ENCODE results near the gene NDUFAF8.
"Not testable (repeated sequence)": the region's sequence is repeated elsewhere in the genome, so short reads cannot be mapped to it uniquely, and the experiment has no call there.

NDUFAF8 gene

DNA sequence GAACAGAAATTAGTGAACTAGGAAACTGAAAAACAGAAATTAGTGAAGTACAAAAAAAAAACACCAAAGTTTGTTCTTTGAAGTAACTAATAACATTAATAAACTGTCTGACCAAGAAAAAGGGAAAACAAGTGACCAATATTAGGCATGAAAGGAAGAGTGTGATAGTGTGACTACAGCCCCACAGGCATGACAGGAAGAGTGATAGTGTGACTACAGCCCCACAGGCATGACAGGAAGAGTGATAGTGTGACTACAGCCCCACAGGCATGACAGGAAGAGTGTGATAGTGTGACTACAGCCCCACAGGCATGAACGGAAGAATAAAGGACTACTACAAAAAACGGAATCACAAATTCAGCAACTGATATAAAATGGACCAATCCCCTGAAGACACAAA lies 11.5 kb upstream of the NDUFAF8 start:
- DNase-seq = not testable (repeated sequence)

DNA sequence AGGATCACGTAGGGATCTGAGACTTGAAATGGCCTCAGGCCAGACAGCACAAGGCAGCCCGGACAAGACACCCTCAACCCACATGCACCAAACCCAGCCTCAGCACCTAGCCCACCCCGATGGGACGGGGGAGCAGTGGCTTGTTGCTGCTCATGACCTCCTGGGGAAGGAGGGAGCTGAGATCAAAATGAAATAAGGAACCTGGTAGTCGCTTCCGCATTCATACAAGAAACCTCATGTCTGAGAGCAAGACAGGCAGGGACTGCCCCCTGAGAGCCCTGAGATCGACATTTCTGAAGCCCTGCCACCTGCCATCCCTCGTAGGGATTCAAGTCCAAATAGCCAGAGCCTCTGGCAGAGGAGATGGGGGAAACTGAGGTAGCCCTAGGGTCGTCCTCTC lies 10.7 kb upstream of the NDUFAF8 start:
- DNase-seq = no peak

DNA sequence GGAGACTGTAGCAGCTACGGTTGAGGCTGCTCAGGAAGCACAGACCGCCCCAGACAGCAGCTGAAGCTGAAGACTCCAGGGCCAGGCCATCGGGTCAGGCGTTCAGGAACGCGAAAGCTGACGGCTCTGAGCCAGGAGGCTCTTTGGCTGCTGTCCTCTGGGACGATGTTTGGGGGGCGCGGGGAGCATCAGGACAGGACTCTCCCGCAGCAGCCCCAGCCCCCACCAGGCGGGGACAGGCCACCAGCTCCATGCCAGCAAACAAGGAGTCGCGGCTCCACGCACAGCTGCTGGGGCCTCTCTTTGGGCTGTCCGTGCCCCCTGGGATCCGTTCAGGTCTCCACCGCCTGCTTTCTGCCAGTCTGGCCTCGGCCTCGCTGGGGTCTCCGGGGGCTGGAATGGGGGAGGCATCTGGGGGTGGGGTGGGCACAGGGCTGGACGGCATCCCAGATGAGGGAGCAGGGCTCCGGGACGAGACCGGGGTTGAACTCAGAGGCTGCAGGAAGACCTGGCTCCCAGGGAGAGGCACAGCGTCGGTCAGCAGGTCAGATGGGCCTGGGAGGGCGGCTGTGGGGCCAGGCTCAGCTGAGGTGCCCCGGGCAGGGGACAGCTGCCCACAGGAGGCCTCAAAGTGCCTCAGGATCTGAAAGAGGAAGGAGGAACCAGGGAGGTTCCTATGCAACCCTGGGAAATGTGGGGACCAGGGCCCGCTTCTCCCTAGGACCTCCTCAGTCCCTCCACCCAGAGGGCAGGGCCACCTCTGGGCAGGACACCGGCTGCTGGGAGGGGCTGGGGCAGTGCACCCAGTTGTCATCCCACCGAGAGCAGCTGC lies 10.1 kb upstream of the NDUFAF8 start:
- DNase-seq = no peak

DNA sequence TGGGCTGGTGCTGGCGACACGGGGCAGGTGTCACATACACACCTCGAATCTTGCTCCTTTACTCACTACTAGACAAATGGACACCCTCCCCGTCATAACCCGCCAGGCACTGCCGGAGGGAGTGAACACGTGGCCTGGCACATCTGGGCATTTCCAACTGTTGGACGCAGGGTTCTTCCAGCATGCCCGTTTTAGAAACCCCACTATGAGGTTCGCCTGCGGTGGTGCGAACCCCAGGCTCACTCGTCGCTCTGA lies 9.5 kb upstream of the NDUFAF8 start:
- DNase-seq = no peak

DNA sequence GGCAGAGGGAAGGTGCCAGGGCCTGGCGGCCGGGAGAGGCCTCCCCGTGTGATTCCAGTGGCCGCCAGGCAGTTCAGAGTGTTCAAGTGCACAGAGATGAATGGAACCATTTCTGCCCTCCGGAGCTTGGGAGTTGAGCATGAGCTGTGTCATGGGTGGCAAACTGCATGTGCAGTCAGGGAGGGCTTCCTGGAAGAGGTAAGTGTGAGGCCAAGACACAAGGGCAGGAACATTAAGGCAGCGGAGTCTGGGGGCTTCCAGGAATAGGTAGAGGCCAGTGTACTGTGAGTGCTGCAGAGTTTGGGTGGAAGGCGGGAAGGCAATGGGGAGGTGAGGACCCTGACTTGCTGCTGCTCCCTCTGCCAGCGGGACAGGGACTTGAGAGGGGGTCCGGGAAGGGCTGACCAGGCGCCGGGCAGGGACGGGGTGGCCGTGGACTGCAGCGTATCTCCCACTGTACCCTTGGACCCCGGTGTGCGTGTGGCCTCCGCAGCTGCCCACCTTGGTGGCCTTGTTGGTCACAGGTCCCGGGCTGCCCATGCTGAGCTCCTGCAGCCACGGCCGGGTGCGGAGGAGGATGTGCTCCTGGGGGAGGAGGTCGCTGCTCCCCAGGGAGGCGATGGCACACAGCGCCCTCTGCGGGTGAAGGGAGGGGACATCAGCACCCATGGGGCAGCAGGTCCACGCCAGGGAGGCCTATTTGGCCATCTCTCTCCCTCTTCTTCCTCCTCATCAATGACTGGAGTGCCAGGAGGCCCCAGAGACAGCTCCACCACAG lies 8.9 kb upstream of the NDUFAF8 start:
- DNase-seq = no peak

DNA sequence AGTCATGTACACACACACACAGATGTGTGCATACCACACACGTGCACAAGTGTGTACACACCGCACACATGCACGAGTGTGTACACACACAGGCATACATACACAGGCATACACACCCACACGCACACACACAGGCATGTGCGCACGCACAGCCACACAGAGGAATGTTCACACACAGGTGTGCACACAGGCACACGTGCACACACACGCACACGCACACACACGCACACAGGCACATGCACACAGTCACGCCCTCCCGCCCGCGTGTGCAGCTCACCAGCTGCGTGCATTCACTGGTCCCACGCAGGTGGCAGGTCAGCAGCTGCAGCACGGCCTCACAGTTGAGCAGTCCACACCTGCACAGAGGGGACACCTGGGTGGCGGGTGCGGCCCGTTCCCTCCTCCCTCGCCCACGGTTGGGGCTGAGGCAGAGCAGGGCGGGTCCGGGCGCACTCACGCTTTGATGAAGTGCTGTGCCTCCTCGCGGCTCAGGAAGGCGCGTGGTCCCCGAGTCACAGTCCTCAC lies 7.9 kb upstream of the NDUFAF8 start:
- DNase-seq = no peak

DNA sequence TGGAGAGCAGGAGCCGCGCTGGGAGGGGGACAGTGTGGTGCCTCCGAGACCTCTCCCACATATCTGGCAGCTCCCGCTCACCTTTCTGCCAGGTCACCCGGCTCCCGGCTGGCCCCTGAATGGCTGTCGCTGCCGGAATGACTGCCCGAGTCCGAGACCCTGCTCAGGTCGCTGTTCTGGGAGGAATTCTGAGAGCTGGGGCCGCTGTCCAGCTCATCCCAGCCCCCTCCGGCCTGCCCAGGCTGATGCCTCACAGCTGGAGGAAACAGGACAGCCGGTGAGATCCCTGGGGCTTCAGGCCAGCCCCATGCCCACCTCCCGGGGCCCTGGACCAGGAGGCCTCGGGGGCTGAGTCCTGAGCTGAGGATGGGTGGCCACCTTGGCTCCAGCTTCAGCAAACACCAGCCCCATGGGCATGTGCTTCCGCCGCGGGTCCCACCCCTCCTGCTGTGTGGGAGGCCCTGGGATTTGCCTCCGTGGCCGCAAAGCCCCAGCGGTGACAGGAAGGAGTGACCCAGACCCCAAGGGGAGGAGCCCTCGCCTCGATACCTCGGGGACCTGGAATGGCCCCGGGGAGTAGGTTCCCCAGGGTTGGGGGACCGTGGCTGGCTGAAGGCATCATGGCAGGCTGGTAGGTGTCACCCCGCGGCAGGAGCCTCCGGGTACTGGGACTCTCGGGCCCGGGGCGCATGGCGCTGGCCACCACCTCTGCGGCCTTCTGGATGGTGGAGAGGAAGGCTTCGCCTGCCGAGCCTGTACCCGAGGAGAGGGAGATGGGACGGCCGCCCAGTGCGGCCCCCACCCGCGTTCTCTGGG lies 7.1 kb upstream of the NDUFAF8 start:
- DNase-seq = no peak

DNA sequence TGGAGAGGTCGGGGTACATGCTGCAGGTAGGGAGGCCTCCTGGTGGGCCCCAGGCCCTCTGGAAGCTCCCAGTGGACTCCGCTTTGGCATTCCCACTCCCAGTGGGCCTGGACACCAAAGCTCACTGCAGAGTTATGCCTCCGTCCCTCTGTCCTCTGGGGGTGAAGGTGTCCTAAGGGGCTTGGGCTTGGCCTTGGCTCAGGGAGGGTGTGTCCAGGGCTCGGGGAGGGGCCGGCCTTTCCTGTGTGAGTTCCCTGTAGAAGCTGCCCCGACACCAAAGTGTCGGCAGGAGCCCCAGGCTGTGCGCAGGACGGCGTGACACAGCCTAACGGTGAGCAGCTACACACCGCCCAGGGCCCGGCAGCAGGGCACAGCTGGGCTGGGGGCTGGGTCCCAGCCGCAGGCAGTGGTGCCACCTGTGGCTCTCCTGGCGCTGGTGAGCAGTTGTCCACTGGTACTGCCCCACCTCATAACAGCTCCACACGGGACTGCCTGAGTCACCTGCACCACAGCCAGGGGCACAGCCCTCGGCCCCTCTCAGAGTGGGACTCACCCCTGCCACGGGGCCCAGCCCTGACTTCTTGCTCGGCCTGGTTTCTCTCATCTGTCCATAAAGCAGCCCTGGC lies 6.4 kb upstream of the NDUFAF8 start:
- no peak for DNase-seq

DNA sequence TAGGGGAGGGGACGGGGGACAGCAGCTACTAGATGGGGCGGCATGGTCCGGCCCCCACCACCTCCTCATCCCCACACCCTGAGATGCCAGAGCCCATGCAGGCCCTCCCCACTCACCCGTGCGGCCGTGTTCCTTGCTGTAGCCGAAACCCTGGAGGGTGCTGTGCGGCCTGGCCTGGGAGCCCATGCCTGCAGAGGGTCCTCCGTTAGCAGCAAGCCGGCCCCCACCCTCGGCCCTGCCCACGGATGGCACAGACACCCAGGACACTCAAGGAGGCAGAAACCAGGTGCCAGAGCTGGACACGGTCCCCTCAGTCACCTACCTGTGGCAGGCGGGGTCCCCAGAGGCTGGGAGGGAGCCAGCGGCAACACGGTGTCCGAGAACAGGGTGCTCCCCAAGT lies 5.8 kb upstream of the NDUFAF8 start:
- no peak for DNase-seq

DNA sequence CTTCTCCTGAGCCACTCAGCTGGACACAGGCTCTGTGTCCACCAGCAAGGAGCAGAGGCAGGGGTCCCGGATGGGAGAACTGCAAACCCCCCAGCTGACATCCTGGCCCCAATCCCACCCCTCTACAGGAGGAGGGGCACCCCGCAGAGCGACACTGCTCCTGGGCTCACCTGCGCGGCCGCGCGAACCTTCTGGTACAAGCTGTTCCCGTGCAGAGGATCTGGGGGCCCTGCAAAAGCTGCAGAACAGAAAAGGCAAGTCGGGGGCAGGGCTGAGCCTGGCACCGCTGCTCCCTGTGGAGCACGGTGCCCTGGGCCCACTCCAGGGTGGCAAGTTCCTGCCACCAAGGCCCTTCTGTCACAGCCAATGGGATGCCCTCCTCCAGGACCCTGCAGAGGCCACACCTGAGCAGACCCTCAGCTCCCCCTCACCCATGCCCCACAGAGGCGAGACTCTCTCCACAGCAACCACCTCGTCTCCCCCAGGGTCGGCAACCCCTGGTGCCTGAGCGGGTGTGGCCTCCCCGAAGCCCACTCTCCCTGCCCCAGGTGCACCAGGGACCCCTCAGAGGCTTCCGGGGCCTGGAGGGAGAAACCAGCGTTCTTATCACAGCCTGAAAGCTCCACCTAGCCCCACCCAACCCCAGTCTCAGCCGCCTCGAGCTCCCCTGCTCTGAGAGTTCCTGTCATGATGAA lies 5.2 kb upstream of the NDUFAF8 start:
- DNase-seq = no peak

DNA sequence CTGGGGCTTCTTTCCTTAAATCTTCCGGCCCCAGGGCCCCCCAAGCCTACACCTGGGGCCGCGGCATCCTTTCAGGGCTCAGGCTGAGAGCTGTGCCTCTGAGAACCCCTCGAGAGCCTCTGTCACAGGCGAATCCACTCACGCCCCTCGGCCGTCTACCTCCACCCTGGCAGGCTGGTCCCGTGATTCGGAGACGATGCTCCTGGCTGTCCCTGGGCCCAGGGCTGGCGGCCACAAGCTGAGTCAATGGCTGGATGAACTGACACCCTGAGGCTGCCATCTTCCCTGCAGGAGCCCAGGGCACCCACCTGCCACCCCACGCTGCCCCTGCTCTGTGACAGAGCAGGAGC lies 4.6 kb upstream of the NDUFAF8 start:
- DNase-seq = no peak

DNA sequence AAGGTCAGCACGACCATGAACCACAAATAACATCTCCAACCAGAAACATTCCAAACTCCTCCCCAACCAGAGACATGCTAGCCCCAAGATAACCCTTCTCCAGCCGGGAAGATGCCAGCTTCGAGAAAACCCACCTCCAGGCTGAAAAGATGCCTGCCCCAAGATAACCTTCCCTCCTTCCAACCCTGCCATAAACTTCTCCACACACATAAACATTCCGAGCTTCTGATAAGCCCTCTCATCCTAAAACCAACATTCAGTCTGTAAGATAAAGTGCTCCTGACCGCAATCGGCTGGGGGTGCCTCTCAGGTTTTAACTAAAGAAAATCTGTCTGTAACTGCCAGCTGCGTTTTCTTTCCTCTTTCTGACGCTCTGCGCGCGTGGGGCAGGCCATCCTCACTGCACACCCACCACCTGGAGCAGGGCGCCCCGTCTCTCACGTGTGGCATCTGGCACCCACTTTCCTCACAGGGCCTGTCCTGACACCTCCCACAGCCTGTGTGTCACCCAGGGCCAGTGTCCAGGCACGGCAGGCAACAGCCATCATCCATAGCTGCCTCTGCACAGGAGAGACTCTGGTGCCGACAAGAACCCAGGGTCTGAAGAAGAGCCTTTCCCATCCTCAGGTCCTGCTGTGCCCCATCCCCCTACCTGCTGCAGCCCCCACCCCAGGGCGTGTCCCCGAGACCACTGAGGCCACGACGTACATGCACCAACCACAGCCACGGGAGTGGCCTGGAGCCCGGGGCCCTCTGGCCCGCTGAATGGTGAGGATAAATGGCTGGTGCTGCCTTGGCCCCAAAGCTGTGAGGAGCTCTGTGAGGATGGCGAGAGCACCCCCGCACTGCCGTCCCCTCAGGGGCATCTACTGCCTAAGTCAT lies 3.9 kb upstream of the NDUFAF8 start:
- DNase-seq = no peak

DNA sequence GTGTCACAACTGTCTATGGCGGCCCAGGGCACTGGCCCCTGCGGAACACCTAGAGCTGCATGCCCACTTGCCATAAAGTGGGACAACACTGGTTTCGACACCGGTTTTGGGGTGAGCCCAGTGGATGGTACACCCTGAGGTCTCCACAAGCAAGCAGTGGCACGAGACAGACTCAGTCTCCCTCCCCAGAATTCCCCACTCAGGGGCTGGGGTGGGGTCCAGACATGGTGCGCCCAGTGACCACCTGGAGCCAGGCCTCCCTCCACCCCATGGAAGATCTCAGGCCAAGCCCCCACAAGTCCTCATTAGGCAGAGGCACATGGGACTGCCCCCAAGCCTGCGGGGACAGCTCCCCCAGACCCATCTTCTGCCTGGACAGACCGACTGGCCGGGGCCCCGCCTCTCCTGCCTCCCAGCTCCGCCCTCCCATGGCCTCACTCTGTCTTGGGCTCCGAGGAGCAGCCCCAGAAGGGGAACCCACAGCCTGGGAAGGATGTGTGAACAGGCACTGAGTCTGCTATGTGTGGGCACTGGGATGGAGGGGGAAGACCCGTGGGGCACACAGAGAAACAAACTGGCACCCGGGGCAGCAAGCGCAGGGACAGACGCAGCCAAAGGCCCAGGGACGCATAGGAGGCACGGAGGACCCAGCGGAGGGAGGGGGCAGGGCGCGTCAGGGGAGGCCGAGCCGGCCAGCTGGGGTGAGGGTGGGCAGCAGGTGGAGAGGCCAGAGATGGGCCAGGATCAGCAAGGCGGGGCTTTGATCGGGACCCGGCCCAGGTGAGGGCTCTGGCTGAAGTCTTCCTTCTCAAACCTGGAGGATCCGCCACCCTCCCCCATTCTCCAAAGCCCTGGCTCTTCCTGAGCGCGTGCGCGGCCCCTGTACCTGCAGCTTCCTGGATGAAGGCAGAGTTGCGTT lies 3.0 kb upstream of the NDUFAF8 start:
- no peak for DNase-seq

DNA sequence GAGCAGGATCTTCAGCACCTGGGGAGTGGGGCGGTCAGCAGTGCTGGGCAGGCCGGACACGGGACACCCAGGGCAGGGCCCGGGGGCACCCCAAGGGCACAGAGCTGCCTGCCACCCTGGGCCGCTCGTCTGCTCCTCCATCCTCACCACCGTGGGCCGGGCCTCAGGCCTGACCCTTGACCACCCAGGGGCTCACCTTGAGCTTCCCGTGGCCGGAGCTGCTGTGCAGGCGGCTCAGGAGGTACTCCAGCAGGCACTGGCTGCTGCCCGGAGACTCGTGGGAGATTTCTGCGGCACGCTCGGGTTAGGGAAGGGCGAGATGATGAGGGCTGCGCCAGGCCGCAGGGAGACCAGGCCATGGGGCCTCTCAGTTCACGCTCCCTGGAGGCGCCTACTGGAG lies 2.3 kb upstream of the NDUFAF8 start:
- DNase-seq = no peak

DNA sequence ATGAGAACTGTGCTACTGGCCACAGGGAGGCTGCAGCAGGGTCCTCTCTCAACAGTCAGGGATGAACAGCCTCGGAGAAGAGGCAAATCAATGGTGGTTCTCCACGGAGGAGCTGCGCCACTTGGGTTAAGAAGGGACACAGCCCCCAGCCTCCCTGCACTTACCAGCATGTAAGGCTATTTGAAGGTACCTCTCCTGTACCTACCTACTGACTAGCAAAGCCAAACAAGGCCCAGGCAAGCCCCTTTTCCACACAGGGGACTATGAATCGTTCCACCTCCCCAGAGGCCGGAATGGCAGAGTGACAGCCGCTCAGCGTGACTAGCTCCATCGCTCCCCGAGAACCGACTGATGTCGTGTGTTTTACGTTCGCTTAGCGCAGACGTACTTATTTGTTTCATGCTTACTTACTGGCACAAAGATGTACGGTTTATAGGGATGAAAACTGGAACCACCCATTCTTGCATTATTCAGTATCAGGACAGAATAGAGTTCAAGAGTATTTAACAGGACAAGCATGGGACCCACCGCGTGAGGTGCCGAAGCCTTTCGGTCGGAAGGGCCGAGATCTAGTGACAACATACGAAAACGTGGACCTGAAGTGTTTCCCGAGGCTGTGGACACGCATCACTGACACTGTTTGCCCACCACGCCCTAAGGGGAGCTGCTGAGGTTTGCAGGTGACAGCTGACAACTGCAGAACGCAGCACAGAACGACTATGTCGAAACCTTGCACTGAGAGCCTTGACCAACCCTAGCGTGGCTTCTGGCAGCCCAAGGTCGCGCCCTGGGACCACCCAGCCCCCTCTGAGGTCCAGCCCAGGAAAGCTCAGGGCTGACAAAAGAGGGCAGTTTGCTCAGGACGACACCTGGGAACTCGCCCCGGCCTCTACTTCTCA lies 1.3 kb upstream of the NDUFAF8 start:
- DNase-seq = no peak

DNA sequence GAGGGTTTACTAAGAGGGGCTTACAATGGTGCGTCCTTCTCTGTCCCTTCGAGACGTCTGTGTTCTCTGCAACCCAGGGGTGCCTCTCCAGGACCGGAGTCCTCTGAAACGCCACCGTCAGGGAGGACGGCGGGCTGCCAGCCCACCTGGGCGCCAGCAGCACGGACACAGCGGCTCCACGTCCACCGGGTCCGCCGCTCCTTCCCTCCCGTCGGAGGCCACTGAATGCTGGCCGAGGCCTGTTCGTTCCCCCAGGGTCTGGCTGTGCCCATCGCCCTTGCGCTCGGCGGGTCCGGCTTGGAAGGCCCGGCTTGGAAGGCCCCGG lies 666 bp upstream of the NDUFAF8 start:
- no peak for DNase-seq

DNA sequence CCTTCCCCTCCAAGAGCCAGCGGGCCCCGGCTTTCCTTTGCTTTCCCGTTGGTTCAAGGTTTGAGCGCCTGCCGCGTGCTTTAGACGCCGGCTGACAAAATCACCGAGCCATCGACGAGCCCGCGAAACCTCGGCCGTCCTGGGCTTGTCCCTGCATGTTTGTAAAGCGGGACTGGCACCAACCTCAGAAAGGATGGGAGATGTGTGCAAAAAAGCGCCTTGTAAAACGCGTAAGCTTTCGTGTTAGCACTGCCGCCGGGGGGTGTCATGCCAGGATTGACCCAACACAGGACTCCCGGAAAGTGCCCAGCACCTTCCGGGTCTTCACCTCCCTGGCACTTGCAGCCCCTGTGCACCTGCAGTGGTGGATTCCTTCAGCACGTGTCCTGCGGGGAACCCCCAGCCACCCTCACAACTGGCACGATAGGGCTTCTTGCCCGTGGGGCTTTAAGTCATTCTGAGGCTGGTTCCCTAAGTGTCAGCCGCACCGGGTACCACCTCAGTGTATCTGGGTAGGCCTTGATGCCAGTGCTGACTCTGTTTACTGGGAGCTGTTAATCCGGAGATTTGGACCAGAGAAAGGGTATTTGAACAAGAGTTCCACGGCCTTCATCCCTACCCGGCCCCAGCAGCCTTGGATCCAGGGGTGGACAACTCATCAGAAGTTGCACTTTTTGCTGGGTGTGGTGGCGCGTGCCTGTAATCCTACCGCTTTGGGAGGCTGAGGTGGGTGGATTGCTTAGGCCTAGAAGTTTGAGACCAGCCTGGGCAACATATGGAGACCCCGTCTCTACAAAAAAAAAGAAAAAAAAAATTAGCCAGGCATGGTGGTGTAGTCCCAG lies 817 bp downstream of the NDUFAF8 start:
- DNase-seq = no peak

DNA sequence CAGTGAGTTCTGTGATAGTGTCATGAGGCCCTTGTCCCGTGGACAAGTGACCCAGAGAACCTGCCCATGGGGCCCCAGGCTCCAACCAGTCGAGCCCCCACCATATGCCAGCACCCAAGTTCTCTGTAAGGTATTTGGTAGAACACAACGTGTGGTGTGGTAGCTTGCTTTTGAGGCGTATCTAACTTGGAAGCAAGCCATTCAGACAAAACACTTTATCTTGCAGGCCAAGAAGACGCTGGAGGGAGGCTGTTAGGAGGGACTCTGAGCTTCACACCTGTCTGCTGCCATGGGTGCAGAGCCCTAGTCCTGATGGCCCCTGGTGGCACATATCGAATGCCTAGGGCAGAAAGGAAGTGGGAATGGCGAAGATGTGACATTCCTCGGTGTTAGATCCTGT lies 1.6 kb downstream of the NDUFAF8 start:
- no peak for DNase-seq

DNA sequence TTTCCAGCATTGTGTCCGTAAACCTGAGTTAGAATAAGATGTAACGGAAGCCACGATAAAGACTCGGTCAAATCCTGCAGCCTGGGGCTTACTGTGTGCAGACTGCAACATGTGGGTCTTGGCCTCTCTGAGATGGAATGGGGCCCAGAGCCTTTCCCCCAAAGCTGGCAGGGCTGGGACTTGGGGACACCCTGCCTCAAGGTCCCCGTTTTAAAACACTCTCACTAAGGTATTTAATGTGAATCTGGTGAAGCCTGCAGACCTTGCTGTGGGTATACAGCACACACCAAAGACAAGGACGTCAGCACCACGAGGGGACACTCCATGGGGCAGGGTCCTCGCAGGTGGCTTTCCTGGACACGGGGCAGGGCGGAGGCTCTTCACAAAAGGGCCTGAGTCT lies 2.1 kb downstream of the NDUFAF8 start:
- DNase-seq = no peak
